Astrocyte of the hippocampus (primary cell): Measurements from ENCODE around the gene LHCGR.
"Not testable (repeated sequence)": the region's sequence is repeated elsewhere in the genome, so short reads cannot be mapped to it uniquely, and the experiment has no call there.

Experiments
- DNase-seq: peaks from one replicate; pipeline ENCODE4 v3.0.0; 2011; ENCODE audit warnings: low read depth, low spot score

LHCGR gene

DNA sequence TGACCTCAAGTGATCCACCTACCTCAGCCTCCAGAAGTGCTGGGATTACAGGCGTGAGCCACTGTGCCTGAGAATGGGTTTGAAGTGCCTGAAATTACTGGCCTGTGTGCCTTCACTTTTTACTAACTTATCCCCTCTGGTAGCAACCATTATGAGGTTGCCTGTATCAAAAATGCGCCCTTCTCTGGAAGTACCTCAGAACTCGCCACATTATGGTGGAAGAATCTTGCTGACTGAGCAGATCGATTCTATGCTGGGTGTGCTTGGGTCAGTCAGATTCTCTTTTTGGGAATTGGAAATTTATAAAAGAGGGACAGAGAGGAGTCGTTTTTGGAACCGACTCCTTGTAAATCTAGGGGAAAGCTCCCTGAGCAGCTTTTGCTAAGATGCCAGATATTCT lies 8.2 kb downstream of the LHCGR start:
- no peak for DNase-seq

DNA sequence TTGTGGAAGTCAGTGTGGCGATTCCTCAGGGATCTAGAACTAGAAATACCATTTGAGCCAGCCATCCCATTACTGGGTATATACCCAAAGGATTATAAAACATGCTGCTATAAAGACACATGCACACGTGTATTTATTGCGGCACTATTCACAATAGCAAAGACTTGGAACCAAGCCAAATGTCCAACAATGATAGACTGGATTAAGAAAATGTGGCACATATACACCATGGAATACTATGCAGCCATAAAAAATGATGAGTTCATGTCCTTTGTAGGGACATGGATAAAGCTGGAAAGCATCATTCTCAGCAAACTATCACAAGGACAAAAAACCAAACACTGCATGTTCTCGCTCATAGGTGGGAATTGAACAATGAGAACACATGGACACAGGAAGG lies 16.3 kb downstream of the LHCGR start:
- not testable (repeated sequence) for DNase-seq

DNA sequence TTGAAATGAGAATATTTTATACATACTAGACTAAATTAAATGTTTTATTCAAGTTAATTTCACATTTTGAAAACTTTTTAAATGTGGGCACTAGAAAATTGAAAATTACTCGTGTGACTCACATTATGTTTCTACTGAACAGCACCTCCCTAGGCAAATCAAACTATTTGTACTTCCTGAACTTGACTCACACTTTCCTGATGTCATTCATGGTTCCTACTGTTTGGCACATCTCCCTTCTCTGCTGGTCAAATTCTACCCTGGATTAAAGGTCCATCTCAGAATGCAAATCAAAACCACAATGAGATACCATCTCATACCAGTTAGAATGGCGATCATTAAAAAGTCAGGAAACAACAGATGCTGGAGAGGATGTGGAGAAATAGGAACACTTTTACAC lies 16.7 kb downstream of the LHCGR start:
- peak; percentile 65 for DNase-seq

DNA sequence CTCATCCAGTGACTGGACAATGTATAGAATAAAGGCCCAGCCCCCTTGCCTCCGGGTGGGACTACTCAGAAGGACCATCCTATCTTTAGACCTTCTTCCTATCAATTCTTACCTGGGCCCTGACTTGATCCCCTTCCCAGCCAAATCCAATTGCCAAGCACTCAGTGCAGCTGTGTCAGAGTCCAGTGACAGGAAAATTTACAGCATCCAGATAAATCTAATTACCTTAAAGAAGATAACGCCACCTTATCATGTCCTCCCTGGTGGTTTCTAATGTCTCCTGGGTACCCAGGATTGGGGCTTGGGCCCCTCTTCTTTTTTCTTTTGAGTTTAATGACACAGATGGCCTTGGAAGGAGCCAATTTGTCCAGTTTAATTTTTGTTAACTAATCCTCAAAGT lies 19.3 kb downstream of the LHCGR start:
- DNase-seq, result no peak

DNA sequence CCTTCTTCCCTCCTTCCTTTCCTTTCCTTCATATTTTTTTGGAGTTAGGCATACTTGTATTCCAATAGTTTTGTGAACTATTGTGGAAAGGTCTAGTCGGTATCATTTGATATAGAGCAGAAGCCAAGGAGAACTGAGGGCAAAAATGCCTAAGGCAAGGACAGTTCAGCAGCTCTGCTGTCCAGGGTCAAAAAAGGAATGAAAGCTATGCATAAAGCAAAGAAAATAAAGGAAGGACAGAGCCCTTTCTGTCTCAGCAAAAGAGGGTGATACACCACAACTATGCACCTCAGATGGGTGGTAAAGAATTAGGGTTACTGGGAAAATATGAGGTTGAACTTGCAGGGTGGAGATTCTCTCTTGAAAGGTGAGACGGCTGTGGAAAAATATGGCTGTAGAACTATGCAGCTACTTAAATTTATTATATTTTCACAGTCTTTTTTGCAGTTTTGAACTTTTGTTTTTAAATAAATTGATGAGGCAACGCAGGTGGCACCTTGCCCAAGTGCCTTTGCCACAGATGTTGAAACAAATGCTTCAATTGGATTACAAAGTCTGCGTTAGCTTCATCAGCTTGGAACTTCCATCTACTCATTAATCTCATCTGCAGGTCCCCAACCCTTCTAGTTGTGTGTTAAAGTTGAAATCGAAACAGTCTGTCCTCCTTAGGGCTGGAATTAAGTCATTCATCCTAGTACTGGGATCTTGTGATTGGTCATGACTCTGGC lies 20.8 kb downstream of the LHCGR start:
- DNase-seq, result no peak

DNA sequence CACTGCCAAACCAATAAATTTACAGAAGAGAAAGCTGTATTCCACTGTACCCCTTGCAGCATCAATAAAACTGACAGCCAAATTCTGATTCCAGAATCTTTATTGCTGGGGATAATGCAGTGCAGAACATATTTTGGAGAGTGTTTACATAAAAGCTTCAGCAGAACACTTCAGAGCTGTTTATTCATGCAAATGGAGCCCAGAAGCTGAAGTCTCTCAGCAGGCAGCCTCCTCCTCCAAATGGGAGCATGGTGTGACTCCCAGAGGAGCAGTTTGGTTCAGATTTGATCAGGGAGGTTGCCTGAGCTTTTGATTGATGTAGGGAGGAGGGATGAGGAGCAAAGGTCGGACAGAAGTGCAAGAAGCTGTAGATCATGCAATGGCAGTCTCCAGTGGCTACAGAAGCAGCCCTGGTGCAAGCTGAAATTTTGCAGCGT lies 22.4 kb downstream of the LHCGR start:
- no peak for DNase-seq

DNA sequence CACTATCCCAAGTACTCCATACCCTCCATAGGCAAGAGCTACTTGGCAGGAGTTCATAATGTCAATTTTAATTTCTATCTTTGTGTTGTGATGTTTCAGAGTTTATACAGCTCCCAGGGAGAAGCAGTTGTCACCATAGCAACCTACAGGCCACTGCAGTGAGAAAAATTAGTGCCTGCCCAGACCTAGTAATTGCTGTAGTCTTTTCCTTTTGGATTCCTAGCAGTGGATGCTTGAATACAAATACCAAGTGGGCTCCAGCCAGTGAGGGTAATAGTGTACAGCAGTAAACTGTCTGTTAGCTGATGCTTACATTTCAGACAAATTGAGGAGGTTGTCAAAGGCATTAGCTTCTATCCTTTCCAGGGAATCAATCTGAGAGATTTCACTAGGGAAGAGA lies 26.7 kb downstream of the LHCGR start:
- peak; percentile 43 for DNase-seq

DNA sequence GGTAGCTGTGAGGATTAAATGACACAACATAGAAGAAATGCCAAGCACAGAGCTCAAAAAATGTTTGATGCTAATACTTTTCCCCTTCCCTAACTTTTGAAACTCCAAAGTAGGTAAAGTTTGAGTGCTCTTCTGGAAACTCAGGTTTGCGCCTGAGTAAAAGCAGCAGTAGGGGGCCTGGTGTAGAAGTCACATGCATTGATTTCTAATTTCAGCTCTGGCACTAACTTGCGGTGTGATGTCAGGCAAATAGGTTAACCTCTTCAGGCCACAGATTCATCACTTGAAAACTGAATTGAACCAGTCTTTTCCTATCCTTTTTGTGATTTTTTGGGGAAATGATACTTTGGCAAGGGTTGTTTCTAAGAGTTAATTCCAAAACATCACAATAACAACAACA lies 27.2 kb downstream of the LHCGR start:
- DNase-seq, result no peak

DNA sequence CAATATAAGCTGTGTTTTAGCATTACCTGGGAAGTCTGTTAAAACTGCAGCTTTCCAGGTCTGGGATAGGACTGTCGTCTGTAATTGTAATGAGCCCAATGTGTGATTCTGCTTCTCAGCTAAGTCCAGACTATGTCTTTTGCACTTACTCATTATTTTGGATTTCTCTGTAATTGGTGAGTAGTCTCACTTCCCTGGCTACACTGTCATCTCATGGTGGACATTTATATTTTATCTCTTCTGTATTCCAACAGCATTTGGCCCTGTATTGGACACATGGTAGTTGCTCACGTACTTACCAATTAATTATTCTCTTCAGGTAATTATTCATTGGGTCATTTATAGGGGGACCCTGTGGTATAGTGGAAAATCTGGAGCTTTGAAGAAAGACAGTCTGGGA lies 28.0 kb downstream of the LHCGR start:
- DNase-seq, result no peak

DNA sequence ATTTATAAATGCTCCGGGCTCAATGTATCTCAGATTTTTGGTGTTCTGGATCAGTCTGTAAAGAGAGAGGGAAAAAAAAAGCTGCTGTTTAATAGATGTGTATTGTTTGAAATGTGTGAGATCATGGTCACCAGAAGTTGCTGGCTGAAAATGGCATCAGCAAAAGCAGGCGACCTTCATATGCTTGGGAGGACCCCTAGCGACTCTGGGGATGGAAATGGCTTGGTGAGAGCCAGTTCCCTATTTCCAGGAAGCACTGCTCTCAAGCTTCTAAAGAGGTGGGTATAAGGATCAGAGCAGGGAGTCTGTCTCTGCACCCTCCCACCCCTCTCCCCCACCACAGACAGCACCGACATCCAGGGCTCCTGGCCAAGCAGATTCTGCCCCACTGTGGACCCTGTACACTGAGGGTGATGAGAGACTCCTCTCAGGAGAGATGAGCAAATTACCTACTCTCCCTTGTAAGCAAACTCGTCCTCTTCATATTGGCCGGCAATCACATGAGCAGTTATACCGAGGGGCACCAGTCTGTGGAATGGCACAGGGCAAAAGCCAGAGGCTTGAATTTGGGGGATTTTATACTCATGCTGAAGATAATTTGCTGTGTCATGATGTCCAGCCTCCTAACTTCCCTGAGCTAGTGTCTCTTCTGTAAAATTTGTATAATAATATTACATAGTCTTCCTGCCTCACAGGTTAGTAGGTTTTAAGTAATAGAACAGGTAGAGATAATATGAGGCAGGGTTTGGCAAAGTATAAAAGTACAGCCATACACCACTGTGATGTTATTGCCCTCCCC lies 29.6 kb downstream of the LHCGR start:
- no peak for DNase-seq

DNA sequence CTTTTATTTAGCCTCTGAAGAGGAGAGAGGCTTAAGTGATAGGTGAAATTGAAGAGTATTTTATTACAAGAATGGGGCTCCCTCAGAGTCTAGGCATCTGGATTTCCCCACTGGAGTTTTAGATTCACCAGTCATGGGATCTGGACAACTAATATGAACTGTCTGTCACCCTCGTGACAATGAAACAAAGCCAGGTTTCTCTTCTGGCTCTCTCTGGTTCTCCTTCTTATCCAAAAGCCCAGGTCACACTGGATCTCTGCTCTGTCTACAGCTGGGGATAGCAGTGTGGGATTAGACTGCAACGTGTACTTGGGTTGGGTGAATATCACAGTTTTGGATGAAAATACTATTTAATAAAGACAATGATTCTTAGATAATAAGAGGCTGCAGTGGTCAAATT lies 31.2 kb downstream of the LHCGR start:
- no peak for DNase-seq

DNA sequence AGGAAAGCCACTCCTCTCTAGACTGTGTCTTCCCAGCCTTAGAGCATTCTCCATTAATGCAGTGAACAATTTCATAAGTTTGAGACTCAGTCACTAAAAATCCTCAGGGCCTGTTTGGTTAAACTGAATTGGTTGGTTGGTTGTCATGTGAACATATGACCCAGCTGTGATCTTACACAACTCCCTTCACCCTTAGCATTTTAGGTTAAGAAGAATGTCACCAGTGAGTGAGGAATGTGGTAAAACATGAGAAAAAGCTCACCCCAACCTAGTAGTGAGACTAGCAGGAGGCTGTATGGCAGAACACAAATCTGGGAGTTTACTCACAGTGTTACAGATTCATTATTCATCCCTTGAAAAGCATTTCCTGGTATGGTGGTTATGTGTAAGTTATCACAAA lies 32.4 kb downstream of the LHCGR start:
- peak; percentile 69 for DNase-seq

DNA sequence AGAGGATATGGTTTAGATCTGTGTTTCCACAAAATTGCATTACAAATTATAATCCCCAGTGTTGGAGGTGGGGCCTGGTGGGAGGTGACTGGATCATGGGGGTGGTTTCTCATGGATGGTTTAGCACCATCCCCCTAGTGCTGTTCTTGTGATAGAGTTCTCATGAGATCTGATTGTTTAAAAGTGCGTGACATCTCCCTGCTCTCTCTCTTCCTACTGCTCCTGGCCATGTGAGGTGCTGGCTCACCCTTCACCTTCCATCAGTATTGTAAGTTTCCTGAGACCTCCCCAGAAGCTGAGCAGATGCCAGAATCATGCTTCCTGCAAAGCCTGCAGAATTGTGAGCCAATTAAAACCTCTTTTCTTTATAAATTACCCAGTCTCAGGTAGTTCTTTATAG lies 33.1 kb downstream of the LHCGR start:
- DNase-seq, result no peak

DNA sequence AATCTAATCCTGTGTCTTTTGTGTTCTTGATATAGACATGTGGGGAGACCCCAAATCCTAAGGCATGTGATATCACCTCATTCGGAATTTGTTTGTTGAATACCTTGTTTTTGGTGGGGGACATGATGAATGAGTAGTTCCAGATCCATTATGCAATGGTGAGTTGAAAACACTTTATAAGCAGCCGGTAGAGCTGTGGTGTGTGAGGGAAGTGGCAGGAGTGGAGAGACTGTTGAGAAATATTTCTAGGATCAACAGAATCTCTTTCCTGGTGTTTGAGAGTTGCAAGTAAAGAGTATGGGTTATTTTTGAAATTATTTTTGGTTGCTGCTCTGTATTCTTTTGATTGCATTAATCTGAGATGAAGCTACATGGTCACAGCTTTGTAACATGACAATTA lies 34.4 kb downstream of the LHCGR start:
- DNase-seq, result no peak

DNA sequence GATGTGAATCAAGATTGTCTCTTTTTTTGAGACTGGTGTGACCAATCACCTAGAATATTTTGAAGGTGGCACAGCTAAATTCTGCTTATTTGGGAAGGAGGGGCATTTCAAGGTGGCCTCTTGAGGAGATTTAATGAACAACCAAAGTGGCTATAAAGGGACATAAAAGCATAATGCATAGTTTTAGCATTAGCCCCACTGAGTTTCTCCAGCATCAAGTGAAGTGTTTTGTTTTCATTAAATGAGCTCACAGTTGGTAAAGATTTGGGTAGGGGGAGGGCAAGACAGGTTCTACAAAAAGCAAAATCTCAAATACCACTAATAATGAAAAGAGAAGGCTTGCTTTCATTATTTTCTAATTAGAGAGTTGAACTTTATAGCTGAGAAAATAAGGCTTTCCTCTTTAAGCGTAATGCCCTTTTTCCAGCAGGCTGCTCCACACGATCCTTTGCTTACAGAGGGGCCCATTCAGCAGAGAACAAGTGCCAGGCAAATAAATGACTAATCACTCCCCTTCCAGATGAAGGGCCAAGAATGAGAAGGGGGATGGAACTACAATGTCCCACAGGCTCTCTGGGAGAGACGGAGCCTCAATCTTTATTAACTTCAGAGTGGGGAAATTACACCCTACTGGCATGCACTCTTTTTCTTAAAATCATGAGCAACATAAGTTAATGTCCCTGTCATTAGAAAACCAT lies 35.9 kb downstream of the LHCGR start:
- peak; percentile 79 for DNase-seq

DNA sequence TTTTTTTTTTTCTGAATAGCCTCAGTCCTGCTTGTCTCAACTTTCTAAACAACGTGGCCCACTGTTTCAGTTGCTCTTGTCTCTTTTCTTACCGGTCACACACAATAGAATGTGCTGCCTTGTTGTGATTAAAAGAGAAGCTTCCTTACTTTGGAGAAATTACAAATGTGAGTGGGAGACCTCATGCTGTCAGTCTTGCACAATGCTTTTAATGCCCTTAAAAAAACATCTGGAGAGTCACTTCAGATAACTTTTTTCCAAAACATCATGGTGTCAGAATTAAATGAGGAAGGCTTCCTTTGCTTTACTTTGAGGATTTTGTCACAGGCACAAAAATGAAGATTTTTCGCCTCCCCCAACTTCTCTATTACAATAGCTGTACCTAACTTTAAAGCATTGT lies 37.7 kb downstream of the LHCGR start:
- no peak for DNase-seq

DNA sequence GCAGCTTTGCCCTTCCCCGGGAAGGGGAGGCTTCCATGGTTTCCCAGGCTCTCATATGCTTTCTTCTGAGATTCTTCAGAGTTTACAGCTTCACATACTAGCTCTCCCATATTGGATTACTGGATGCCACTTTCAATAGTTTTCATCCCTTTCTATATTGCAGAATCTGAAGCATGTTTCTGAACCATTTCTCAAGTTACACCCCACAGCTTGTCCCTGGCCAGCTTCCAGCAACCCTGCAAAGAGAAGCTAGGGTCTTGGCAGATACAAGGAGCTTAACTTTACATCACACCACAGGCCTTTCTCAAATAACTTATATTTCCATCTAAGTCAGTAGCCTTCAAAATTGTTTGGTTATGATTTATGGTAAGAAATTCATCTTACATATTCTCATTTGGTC lies 39.6 kb downstream of the LHCGR start:
- DNase-seq, result peak; percentile 37

DNA sequence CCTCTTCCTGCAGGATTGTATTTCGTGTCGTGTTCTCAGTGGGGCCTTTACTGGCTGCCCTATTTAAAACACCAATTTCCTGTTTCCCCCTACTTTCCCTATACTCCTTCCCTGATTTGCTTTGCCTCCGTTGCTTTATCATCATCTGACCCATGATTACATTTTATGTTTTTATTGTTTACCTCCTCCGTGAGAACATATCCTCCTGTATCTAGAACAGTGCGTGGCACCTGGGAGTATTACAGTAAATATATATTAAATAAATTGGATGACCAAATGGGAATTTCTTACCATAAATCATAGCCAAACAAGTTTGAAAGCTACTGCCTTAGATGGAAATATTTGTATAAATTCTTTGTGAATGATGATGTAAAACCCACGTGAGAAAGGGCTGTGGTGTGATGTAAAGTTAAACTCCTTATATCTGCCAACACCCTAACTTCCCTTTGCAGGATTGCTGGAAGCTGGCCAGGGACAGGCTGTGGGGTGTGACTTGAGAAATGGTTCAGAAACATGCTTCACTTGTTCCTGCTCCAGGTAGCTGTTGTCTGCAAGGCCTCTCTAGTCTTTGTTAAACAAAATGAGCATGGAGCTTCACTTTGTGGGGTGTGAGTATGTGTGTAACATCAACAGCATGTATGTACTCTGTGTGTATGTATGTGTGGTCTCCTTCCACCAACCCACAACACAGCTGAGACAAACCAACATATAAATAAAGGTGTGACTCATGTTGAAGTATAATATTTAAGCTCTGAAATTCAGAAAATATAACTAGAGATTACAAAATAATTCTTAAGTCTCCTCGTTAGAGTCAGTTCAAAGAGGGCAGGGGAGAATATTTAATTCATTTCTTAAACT lies 40.3 kb downstream of the LHCGR start:
- DNase-seq, result peak; percentile 47

DNA sequence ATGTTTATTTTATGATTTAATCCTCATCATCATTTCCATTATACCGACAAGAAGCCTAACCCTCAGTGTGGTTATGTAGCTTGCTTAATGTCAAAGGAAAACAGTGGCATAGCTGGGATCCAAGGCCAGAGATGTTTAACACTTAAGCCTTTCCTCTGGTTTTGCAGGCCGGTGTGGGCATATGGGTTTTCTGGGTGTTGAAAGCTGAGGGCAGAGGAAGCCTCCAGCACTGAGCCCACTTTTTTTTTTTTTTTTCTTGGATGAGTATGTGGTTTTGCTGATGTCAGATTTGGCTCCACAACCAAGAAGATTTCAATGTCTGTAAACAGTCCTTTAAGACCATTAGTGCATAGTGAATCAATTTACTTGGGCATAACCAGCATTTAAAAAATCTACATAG lies 41.3 kb downstream of the LHCGR start:
- DNase-seq, result no peak

DNA sequence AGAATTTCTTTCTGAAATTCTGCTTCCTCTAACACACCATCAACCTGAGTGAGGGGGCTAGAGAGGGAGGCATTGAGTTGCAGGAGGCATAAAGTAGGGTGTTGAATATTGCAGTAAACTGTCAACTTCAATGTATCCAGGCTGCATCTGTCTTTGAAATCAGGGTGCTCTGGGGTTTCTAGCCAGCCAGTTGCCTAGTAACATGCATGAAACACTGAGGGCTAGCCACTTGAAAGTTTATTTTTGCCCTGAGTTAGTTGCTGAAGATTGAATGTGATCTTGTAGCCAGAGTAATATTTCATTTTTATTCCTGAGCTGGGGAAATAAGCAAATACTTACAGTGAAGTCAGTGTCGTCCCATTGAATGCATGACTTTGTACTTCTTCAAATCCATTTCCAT lies 41.9 kb downstream of the LHCGR start:
- no peak for DNase-seq

DNA sequence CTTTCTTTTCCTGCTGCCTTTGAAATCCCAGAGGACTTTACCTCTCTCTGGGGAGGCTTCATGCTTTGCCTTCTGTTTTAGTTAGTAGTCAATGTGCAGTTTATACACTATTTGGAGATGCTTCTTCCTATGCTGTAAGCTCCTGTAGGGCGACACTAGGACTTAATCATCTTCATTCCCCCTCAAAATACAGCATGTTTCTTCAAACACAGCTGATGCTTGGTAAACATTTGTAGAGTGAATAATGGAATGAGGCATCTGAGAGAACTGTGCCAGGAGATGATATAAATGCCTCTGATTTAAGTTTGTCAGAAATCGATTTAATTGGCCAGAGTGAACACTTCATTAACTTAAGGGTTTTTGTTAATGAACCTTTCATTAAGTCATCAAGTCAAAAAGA lies 43.4 kb downstream of the LHCGR start:
- no peak for DNase-seq

DNA sequence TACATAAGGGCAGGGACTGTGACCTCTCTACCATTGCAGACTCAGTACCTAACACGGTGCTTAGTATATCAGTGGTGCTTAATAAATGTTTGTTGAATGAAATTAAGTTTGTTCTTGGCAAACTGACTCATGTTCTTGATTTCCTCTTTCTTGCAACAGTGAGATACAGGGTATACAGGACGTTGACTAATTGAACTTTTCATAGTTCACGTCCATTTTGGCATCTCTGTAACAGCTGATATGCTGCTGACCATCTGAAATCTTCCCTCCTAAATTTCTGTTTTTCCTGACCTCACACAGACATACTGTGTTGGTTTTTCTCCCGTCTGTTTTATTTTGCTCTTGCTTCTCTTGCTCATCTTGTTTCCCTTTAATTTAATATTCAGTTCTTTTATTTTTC lies 44.2 kb downstream of the LHCGR start:
- DNase-seq, result no peak
